ENCODE data around the gene GPR157. TPM values are rescaled to one million over a fixed set of nuclear protein-coding genes. Genes with fewer than 3 reads are reported as not detected.

Gene GPR157
- total RNA-seq, 1 donor from 2014 or later = 44.0 TPM

DNA sequence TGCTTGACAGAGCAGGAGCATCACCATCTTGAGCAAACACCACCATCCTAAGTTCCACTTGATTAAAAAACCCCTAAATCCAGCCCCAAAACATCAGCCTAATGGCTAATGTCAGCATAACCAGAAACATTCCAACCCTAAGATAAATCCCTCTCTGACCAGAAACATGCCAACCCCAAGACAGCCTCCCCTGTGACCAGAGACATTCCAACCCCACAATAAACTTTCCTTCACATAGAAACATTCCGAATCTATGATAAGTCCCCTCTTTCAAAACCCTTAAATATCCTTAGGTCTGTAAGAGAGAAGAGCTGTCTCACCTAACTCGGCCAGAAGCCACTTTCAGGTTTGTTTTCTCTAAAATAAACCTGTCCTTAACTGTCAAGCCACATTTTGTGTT, 42.1 kb downstream of the GPR157 start:
- Histone ChIP-seq H3K4me3 (ENCODE audit: low read depth, low read length) (no peak overlapping the region), H3K27me3 (ENCODE audit: control insufficient read depth, insufficient read depth, low read length) (no peaks in the 10 kb centered on the region), H3K36me3 (ENCODE audit: control insufficient read depth, insufficient read depth, low read length) (no peaks in the 10 kb centered on the region)
- no peak for TF ChIP-seq CTCF (IDR thresholded peaks at IDR 0.05; ENCODE audit: insufficient read depth, low read length, severe bottlenecking)
- FAIRE-seq = no peak
- DNase-seq (ENCODE audit: low read depth) = no peak

DNA sequence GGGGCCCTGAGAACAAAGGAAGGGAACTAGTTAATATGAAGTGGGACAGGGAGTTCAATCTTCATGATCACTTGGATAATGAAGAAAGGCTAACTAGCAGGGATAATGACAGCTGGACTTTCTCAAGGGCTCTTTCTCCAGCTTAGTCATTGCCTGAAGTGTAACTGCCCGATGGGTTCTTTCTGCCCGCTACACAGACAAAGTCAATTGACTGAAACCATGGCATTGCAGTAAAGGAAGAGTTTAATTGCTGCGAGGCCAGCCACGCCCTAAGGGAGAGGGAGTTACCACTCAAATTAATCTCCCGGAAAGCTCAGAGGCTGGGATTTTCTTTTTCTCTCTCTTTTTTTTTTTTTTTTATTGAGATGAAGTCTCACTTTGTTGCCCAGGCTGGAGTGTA, 42.9 kb downstream of the GPR157 start:
- Histone ChIP-seq H3K36me3 (ENCODE audit: control insufficient read depth, insufficient read depth, low read length) (no peaks in the 10 kb centered on the region), H3K27me3 (ENCODE audit: control insufficient read depth, insufficient read depth, low read length) (no peaks in the 10 kb centered on the region), H3K4me3 (ENCODE audit: low read depth, low read length) (no peak overlapping the region)
- FAIRE-seq = no peak
- DNase-seq (ENCODE audit: low read depth) = peak; percentile 33
- no peak for TF ChIP-seq CTCF (IDR thresholded peaks at IDR 0.05; ENCODE audit: insufficient read depth, low read length, severe bottlenecking)

- no peak for FAIRE-seq
- TF ChIP-seq CTCF (IDR thresholded peaks at IDR 0.05; ENCODE audit: insufficient read depth, low read length, severe bottlenecking) = no peak
- Histone ChIP-seq H3K4me3 (ENCODE audit: low read depth, low read length) (no peak overlapping the region), H3K36me3 (ENCODE audit: control insufficient read depth, insufficient read depth, low read length) (no peaks in the 10 kb centered on the region), H3K27me3 (ENCODE audit: control insufficient read depth, insufficient read depth, low read length) (no peaks in the 10 kb centered on the region)
- peak; percentile 44 for DNase-seq (ENCODE audit: low read depth)
These were observed 43.5 kb downstream of the GPR157 start for GRCh38 chr1:9085306-9085940.

DNA sequence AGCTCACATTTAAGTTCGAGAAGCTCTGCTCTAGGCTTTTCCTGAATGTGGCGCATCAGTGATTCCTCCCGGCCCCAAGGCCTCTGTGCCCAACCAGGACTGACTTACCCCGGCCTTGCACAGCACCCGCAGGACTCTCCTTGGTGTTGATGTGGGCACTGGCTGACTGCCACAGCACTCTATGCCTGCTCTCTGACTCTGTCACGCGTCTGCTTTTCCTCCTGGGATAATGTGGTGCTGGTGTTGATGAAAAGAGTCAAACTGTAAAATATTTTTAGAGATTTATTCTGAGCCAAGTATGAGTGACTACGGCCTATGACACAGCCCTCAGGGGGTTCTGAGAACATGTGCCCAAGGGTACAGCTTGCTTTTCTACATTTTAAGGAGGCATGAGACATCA, 44.0 kb downstream of the GPR157 start:
- no peak overlapping the region for H3K4me3 ChIP-seq (ENCODE audit: low read depth, low read length)
- no peaks in the 10 kb centered on the region for H3K36me3 ChIP-seq (ENCODE audit: control insufficient read depth, insufficient read depth, low read length)
- FAIRE-seq (no peak), DNase-seq (ENCODE audit: low read depth) (peak; percentile 25)
- no peaks in the 10 kb centered on the region for H3K27me3 ChIP-seq (ENCODE audit: control insufficient read depth, insufficient read depth, low read length)
- no peak for TF ChIP-seq CTCF (IDR thresholded peaks at IDR 0.05; ENCODE audit: insufficient read depth, low read length, severe bottlenecking)

- FAIRE-seq (no peak), DNase-seq (ENCODE audit: low read depth) (no peak)
- TF ChIP-seq CTCF (IDR thresholded peaks at IDR 0.05; ENCODE audit: insufficient read depth, low read length, severe bottlenecking) = no peak
- no peaks in the 10 kb centered on the region for H3K27me3 ChIP-seq (ENCODE audit: control insufficient read depth, insufficient read depth, low read length)
- H3K4me3 ChIP-seq (ENCODE audit: low read depth, low read length) = no peak overlapping the region
- no peaks in the 10 kb centered on the region for H3K36me3 ChIP-seq (ENCODE audit: control insufficient read depth, insufficient read depth, low read length)
These were observed 47.4 kb downstream of the GPR157 start for GRCh38 chr1:9081473-9081872.

DNA sequence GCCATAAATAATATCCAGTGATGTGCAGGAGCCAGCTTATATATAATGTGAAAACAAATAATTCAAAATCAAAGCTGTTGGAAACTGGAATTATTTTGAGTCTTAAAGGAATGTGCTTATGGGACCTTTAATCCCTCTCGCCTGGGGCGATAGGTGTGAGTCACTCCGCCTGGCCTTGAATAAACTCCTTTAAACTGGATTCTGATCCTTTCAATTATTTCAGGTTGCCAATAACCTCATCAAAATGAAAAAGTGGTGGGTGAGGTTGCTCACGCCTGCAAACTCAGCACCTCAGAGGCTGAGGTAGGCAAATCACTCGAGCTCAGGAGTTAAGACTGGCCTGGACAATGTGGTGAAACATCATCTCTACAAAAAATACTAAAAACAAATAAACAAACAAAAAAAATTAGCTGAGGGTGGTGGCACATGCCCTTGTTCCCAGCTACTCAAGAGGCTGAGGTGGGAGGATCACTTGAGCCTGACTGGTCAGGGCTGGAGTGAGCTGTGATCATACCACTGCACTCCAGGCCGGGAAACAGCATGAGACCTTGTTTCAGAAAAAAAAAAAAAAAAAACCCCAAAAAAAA, 48.1 kb downstream of the GPR157 start:
- Histone ChIP-seq H3K27me3 (ENCODE audit: control insufficient read depth, insufficient read depth, low read length) (no peaks in the 10 kb centered on the region), H3K36me3 (ENCODE audit: control insufficient read depth, insufficient read depth, low read length) (no peaks in the 10 kb centered on the region), H3K4me3 (ENCODE audit: low read depth, low read length) (no peak overlapping the region)
- FAIRE-seq (no peak), DNase-seq (ENCODE audit: low read depth) (peak; percentile 76)
- no peak for TF ChIP-seq CTCF (IDR thresholded peaks at IDR 0.05; ENCODE audit: insufficient read depth, low read length, severe bottlenecking)
